Activated naive CD8-positive, alpha-beta T cell treated with anti-CD3 and anti-CD28 coated beads for 36 hours (primary cell): ENCODE results near the gene SNX33. TPM values are rescaled to one million over a fixed set of nuclear protein-coding genes. Genes with fewer than 3 reads are reported as not detected.

Source experiments
- DNase-seq: peaks from one replicate; pipeline ENCODE4 v3.0.0; 2021
- H3K27ac Mint-ChIP-seq: one replicate; pipeline ENCODE4 v1.8.0; 2022; ENCODE audit warnings: mild to moderate bottlenecking, moderate library complexity, mixed read lengths
- H3K27me3 Mint-ChIP-seq: one replicate; pipeline ENCODE4 v1.8.0; 2022; ENCODE audit warnings: mild to moderate bottlenecking, mixed read lengths
- H3K36me3 Mint-ChIP-seq: one replicate; pipeline ENCODE4 v1.8.0; 2021; ENCODE audit warnings: mild to moderate bottlenecking, mixed read lengths
- H3K4me1 Mint-ChIP-seq: one replicate; pipeline ENCODE4 v1.8.0; 2021; ENCODE audit warnings: mixed read lengths
- H3K4me3 Mint-ChIP-seq: one replicate; pipeline ENCODE4 v1.8.0; 2022; ENCODE audit warnings: mild to moderate bottlenecking, moderate library complexity, mixed read lengths
- H3K9me3 Mint-ChIP-seq: one replicate; pipeline ENCODE4 v1.8.0; 2022; ENCODE audit warnings: mixed read lengths
- total RNA-seq, 2 experiments: library from RNA; stranded (reverse); gene quantifications; one replicate each; pipeline ENCODE4 v1.2.3, GENCODE V29; 2021

Gene SNX33
- total RNA-seq, 2 experiments from 2014 or later: 2.6 to 3.3 TPM

DNA sequence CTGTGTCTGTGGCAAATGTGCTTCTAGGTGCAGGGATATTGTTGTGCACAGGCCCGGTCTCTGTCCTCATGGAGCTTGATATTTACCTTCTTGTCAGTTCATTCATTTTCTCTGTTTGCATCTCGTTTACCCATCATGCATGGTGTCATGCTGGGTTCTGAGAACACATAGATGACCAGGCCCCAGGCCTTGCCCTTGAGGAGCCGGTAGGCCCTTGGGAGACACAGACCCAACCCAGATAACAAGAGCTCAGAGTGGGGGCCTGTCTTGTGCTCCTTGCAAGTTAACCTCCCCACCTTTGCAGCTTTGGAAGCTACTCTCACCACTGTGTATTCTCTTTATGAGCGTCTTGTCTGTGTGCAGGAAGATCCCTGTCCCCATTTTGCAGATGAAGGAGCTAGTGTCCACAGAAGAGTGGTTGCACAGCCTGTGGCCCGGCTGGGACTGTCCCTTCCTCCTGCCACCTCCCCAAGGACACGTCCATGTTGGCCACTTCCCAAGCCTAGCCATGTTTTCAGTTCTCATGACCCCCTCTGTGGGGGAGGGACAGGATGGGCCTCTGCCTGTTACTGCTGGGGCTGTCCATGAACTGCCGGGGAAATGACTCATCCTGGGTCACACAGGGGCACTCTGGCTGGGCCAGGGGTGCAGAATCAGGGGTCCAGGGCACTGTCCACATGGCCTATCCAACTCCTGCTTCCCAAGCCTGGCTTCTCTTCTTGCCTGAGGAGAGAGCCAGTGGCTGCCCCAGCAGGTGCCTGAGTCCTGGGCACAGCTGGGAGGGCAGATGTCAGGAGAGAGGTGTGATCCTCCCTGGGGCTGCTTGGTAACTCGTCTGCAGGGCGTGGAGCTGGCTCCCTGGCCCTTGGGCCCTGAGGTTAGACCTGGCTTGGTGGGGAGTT is 3.4 kb downstream of the SNX33 start:
- Mint-ChIP-seq H3K9me3 (no peaks in the 10 kb centered on the region), H3K27ac (no peak overlapping the region), H3K4me1 (peaks cover 28% of the 10 kb centered on the region), H3K4me3 (no peak overlapping the region), H3K36me3 (no peaks in the 10 kb centered on the region), H3K27me3 (no peaks in the 10 kb centered on the region)
- no peak for DNase-seq

DNA sequence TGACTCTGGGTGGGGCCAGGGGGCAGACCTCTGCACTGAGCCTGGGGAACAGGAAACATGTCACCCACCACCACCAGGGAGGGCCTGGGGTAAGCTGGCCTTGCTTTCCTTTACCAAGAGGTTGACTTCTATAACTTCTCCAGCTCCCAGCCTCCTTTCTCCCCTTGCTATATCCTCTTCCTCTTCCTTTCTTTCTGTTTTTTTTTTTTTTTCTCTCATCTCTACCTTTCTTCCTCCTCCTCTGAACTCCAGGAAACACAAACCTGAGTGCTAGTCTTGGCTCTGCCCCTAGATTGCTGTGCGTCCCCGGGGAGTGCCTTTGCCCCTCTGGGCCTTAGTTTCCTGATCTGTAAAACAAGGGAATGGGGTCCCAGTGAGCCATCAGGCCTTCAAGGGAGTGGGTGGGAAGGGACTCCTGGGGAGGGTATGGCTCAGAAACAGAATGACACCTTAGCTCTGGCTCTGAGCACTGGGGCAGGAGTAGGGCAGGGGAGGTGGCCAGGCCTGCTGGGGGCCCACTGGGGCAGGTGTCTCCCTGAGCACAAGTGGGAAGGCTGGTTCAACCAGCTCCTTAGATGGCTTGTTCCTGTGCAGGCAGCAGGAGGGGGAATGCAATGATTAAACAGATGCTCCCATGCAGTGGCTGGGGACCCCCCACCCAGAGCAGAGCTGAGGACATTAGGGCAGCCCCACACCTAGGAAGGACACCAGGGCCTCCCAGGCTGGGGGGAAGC is 4.3 kb downstream of the SNX33 start:
- Mint-ChIP-seq H3K27ac (no peak overlapping the region), H3K27me3 (no peaks in the 10 kb centered on the region), H3K4me3 (no peak overlapping the region), H3K36me3 (no peaks in the 10 kb centered on the region), H3K9me3 (no peaks in the 10 kb centered on the region), H3K4me1 (peaks cover 20% of the 10 kb centered on the region)
- DNase-seq: no peak

DNA sequence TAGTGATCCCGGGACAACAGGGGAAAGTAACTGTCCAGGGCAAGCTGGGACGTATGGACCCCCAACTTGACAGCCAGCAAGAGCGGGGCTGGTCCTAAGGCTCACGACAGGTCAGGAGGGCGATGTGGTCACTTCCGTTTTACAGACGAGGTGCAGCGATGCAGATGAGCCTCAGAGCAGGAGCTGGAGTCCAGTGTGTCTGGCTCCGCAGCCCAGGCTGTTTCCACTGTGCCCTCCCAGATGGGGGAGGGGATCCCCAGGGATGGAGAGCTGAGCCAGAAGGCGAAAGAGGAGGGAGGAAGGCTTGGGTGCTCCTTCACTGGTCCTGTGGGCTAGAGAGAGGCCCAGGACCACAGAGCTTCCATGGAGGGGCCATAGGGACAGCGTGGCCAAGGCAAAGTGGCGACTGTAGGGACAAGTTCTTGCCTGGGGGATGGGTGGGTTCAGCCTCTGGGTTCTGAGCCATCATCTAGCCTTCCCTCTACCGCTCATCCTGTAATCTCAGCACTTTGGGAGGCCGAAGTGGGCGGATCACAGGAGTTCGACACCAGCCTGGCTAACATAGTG is 5.7 kb downstream of the SNX33 start:
- Mint-ChIP-seq H3K9me3 (no peaks in the 10 kb centered on the region), H3K4me1 (peaks cover 18% of the 10 kb centered on the region), H3K27me3 (no peaks in the 10 kb centered on the region), H3K4me3 (no peak overlapping the region), H3K27ac (no peak overlapping the region), H3K36me3 (no peaks in the 10 kb centered on the region)
- no peak for DNase-seq

DNA sequence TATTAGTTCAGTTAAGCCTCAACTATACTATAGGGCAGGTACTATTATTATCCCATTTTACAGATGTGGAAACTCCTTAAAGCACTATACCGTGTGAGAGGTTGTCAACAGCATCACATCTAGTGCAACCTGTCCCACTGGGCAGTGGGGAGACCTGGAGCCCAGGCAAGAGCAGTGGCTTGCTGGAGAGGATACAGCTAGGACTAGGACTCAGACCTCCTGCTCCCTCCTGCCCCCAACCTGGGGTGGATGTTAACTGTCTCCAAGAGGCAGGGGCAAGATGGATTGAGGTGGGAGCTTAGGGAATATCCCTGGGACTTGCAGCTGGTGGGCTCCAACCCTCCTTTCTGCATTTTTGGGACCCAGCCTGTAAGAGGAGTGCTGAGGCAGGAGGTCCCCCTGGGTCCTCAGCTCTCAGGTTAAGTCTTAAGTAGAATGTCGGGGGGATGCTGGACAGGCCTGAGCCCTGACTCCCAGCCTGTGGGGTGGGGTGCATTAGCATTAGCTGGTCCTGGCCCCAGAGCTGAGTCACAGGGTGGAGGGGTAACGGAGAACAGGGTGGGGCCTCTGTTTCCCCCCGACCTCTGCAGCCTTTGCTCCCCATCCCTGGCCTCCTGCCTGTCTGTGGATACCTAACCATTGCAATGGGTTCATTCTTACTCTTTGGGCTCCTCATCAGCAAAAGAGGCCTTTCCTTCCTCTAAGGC is 6.6 kb downstream of the SNX33 start:
- Mint-ChIP-seq H3K9me3 (no peaks in the 10 kb centered on the region), H3K4me3 (no peak overlapping the region), H3K27ac (no peak overlapping the region), H3K4me1 (peaks cover 17% of the 10 kb centered on the region), H3K27me3 (no peaks in the 10 kb centered on the region), H3K36me3 (no peaks in the 10 kb centered on the region)
- DNase-seq: no peak

GRCh38 chr15:75655931-75656330 is 8.2 kb downstream of the SNX33 start:
- Mint-ChIP-seq H3K36me3 (no peaks in the 10 kb centered on the region), H3K9me3 (no peaks in the 10 kb centered on the region), H3K4me3 (no peak overlapping the region), H3K4me1 (peaks cover 11% of the 10 kb centered on the region), H3K27me3 (no peaks in the 10 kb centered on the region), H3K27ac (no peak overlapping the region)
- DNase-seq: no peak

DNA sequence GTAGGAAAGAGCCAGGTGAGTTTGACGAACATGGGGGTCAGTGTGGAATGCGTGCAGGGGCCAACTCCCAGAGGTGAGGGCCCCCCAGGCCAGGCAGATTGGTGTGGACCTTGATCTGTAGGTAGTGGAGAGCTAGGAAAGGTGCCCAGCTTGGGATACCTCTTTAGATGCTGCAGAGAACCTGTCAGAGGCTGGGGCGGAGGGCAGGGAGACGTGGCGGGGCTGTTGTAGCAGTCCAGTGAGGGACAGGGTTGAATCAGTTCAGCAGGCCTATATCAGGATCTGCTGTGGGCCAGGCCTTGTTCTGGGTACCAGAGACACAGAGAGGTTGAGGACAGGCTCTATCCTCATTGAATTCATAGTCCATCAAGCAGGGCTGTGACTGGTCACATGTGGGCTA is 8.6 kb downstream of the SNX33 start:
- Mint-ChIP-seq H3K4me3 (no peak overlapping the region), H3K9me3 (no peaks in the 10 kb centered on the region), H3K27ac (no peak overlapping the region), H3K27me3 (no peaks in the 10 kb centered on the region), H3K4me1 (peaks cover 7% of the 10 kb centered on the region), H3K36me3 (no peaks in the 10 kb centered on the region)
- no peak for DNase-seq

GRCh38 chr15:75656813-75657212 is 9.1 kb downstream of the SNX33 start:
- DNase-seq: no peak
- H3K36me3 Mint-ChIP-seq: no peaks in the 10 kb centered on the region
- no peaks in the 10 kb centered on the region for H3K27me3 Mint-ChIP-seq
- no peak overlapping the region for H3K27ac Mint-ChIP-seq
- H3K9me3 Mint-ChIP-seq: no peaks in the 10 kb centered on the region
- H3K4me3 Mint-ChIP-seq: no peak overlapping the region
- H3K4me1 Mint-ChIP-seq: peaks cover 4% of the 10 kb centered on the region

- no peaks in the 10 kb centered on the region for H3K9me3 Mint-ChIP-seq
- no peaks in the 10 kb centered on the region for H3K4me1 Mint-ChIP-seq
- no peak overlapping the region for H3K27ac Mint-ChIP-seq
- no peak for DNase-seq
- H3K27me3 Mint-ChIP-seq: no peaks in the 10 kb centered on the region
- H3K4me3 Mint-ChIP-seq: no peak overlapping the region
- no peaks in the 10 kb centered on the region for H3K36me3 Mint-ChIP-seq
Observed at GRCh38 chr15:75659141-75659771, 11.5 kb downstream of the SNX33 start.

DNA sequence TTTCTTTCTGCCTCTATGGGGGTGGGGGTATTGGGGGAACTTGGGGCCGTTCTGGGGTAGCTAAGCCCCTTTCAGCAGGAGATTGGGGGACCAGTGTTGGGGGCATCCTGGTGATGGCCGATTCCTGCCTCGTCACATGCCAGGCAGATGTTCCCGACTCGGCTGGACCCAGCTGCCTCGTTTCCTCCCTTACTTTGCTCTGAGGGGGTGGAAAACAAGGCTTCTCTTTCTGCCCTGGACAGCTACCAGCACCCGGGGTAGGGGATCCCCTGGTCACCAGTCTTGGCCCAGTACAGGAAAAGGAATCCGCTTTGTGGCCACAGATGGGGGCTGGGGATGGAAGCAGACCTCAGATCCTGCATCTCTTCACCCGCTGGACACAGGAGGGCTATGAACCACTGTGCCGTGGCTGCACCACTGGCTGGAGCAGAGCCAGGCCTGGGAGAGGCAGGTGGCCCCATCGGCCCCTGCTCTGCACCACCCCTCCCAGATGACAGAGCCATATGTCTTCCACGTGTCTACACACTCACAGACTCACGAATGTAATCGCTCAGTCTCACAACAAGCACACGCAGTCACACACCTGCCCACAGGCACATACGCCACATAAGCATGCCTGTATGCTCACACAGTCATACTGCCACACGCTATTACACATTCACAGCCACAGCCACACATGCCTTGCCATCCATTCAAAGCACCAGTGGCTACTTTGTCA is 12.4 kb downstream of the SNX33 start:
- no peak for DNase-seq
- H3K9me3 Mint-ChIP-seq: no peaks in the 10 kb centered on the region
- H3K27ac Mint-ChIP-seq: no peak overlapping the region
- no peaks in the 10 kb centered on the region for H3K4me1 Mint-ChIP-seq
- no peaks in the 10 kb centered on the region for H3K27me3 Mint-ChIP-seq
- H3K4me3 Mint-ChIP-seq: no peak overlapping the region
- H3K36me3 Mint-ChIP-seq: no peaks in the 10 kb centered on the region

DNA sequence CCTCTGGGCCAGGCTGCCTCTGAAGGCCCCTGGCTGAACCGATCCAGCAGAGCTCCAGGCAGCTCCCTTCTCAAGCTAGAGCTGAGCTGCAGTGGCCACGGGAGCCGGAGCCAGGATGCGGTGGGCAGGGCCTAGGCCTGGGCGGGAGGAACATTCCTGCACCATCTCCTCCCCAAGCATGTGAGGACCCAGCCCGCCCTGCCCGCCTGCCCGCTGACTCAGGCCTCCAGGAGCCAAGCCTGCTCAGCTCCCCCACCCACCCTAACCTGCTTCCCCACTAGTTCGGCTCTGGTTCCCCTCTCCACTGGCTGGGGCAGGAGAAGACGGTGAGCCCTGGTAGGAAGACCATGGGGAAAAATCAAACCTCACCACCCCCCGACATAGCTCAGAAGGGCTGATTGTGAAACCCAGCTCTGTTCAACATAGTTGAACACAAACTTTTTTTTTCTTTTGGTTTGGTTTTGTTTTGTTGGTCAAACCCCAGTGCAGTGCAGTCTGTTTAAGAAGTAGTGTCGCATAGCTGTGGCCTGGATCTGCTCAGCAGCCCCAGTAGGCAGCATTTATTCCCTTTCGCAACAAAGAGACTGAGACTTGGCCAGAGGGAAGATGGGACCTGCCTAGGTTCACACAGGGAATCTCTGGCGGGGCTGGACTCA is 13.5 kb downstream of the SNX33 start:
- H3K9me3 Mint-ChIP-seq: no peaks in the 10 kb centered on the region
- no peaks in the 10 kb centered on the region for H3K36me3 Mint-ChIP-seq
- no peak for DNase-seq
- H3K27me3 Mint-ChIP-seq: no peaks in the 10 kb centered on the region
- no peak overlapping the region for H3K27ac Mint-ChIP-seq
- H3K4me1 Mint-ChIP-seq: no peaks in the 10 kb centered on the region
- H3K4me3 Mint-ChIP-seq: no peak overlapping the region

- H3K9me3 Mint-ChIP-seq: no peaks in the 10 kb centered on the region
- H3K4me1 Mint-ChIP-seq: no peaks in the 10 kb centered on the region
- H3K27ac Mint-ChIP-seq: no peak overlapping the region
- no peaks in the 10 kb centered on the region for H3K36me3 Mint-ChIP-seq
- no peak for DNase-seq
- H3K4me3 Mint-ChIP-seq: no peak overlapping the region
- no peaks in the 10 kb centered on the region for H3K27me3 Mint-ChIP-seq
Observed at GRCh38 chr15:75661756-75662140, 14.0 kb downstream of the SNX33 start.

GRCh38 chr15:75662823-75663519 is 15.3 kb downstream of the SNX33 start:
- Mint-ChIP-seq H3K9me3 (no peaks in the 10 kb centered on the region), H3K27me3 (no peaks in the 10 kb centered on the region), H3K36me3 (no peaks in the 10 kb centered on the region), H3K27ac (no peak overlapping the region), H3K4me3 (no peak overlapping the region), H3K4me1 (no peaks in the 10 kb centered on the region)
- DNase-seq: no peak

DNA sequence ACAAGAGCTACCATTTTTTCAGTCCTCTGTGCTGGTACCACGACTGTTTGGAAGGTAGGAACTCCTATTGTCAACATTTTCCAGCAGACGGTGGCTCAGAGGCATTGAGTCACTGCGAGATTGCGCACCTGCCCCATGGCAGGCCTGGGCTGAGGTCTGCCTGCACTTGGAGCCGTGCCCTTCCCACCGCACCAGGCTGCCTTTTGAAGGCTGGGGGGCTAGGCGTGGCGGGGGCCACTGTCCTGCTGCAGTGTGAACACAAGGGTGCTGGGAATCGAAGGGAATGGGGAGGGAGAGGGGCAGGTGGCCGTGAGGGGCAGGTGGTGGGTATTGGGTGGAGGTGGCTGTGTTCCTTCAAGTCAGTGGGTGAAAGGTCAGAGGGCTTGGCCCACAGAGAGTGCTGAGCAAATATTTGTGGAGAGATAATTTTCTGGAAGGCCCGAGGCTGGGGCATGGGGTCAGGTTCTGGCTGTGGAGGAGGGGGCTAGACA is 16.3 kb downstream of the SNX33 start:
- Mint-ChIP-seq H3K27ac (no peak overlapping the region), H3K4me3 (no peak overlapping the region), H3K9me3 (no peaks in the 10 kb centered on the region), H3K36me3 (no peaks in the 10 kb centered on the region), H3K4me1 (no peaks in the 10 kb centered on the region), H3K27me3 (no peaks in the 10 kb centered on the region)
- DNase-seq: no peak
